B cell (primary cell): ENCODE data around the gene ABCG2. TPM values are rescaled to one million over a fixed set of nuclear protein-coding genes. Genes with fewer than 3 reads are reported as not detected.

Experiments
- ATAC-seq: fragments of 200-7000 bp; cut with Tn5 transposase; one replicate; pipeline ENCODE4 v1.10.0; 2021; ENCODE audit warnings: low read depth, mild to moderate bottlenecking, moderate number of reproducible peaks, moderate library complexity
- CTCF ChIA-PET: fragments of 350-600 bp; sonication (Branson Sonifier 250); formaldehyde crosslinking; loops from one replicate; lab custom pipeline; 2021; ENCODE audit warnings: antibody characterized with exemption, inconsistent platforms; lab: Charles Lee
- POLR2A ChIA-PET: fragments of 350-600 bp; sonication (Branson Sonifier 250); formaldehyde crosslinking; loops from one replicate; lab custom pipeline; 2021; ENCODE audit warnings: antibody characterized with exemption; lab: Charles Lee
- DNase-seq: peaks from one replicate; pipeline ENCODE4 v3.0.0; 2013
- H2AFZ ChIP-seq: 2 replicates; pipeline ENCODE4 v1.6.1; 2012; ENCODE audit warnings: mild to moderate bottlenecking, low read depth, low read length; ENCODE audit not compliant: insufficient read depth, poor library complexity, severe bottlenecking
- H3K27ac ChIP-seq, 2 donors: 1 replicate in 1 of 2; 2 replicates in 1 of 2; pipeline ENCODE4 v1.5.1; 2012 to 2013; ENCODE audit warnings: low read length in 2 of 2, mild to moderate bottlenecking in 2 of 2, moderate library complexity in 1 of 2
- H3K27me3 ChIP-seq, 4 experiments: fragments of 200-600 bp in 1 of 4; sonication (generic) in 1 of 4; replicated peaks in 1 of 4; 1 replicate in 2 of 4; 2 replicates in 2 of 4; pipeline versions ENCODE4 v1.6.1 to v1.7.0; 2013 to 2016; ENCODE audit warnings: low read length in 3 of 4, mild to moderate bottlenecking in 2 of 4, mixed read lengths in 1 of 4, moderate library complexity in 1 of 4; ENCODE audit not compliant: insufficient read depth in 4 of 4, control insufficient read depth in 3 of 4; ENCODE audit errors: control extremely low read depth in 1 of 4
- H3K36me3 ChIP-seq, 2 experiments: replicated peaks in 1 of 2; 1 replicate in 1 of 2; 2 replicates in 1 of 2; pipeline versions ENCODE4 v1.6.1 to v1.7.1; 2013; ENCODE audit warnings: low read length in 1 of 2; ENCODE audit not compliant: insufficient read depth in 2 of 2, control insufficient read depth in 1 of 2; ENCODE audit errors: control extremely low read depth in 1 of 2, extremely low read depth in 1 of 2
- H3K4me1 ChIP-seq, 2 donors: fragments of 200-600 bp in 1 of 2; sonication (generic) in 1 of 2; 1 replicate in 1 of 2; 2 replicates in 1 of 2; pipeline versions ENCODE4 v1.5.1 to v1.6.1; 2013 to 2017; ENCODE audit warnings: low read length in 2 of 2; ENCODE audit not compliant: control insufficient read depth in 2 of 2, insufficient read depth in 2 of 2
- H3K4me2 ChIP-seq: replicated peaks from 2 replicates; pipeline ENCODE3; 2012; ENCODE audit warnings: mild to moderate bottlenecking, low read depth, low read length; ENCODE audit not compliant: poor library complexity, severe bottlenecking
- H3K4me3 ChIP-seq, 5 experiments: fragments of 200-600 bp in 1 of 5; sonication (generic) in 1 of 5; 1 replicate in 3 of 5; 2 replicates in 2 of 5; pipeline versions ENCODE4 v1.5.1 to v1.7.0; 2011 to 2016; ENCODE audit warnings: low read length in 4 of 5, mild to moderate bottlenecking in 4 of 5, low read depth in 2 of 5, control low read depth in 1 of 5, moderate library complexity in 1 of 5; ENCODE audit not compliant: insufficient read depth in 1 of 5; ENCODE audit errors: control extremely low read depth in 1 of 5, extremely low read depth in 1 of 5
- H3K79me2 ChIP-seq: fragments of 200-600 bp; sonication (generic); one replicate; pipeline ENCODE4 v1.6.0; 2016; ENCODE audit warnings: low read length; ENCODE audit not compliant: control insufficient read depth, insufficient read depth
- H3K9ac ChIP-seq: fragments of 200-600 bp; sonication (generic); 2 replicates; pipeline ENCODE4 v1.6.1; 2017; ENCODE audit warnings: mild to moderate bottlenecking, low read length, moderate library complexity
- H3K9me3 ChIP-seq, 3 donors: one replicate each; pipeline versions ENCODE4 v1.6.1 to v1.7.1; 2013; ENCODE audit warnings: low read length in 2 of 3; ENCODE audit not compliant: control insufficient read depth in 2 of 3, insufficient read depth in 1 of 3; ENCODE audit errors: control extremely low read depth in 1 of 3
- H4K20me1 ChIP-seq: 2 replicates; pipeline ENCODE4 v1.6.0; 2012; ENCODE audit warnings: mild to moderate bottlenecking, low read length; ENCODE audit not compliant: insufficient read depth, control insufficient read depth, poor library complexity, severe bottlenecking
- H3K27ac Mint-ChIP-seq: one replicate; pipeline ENCODE4 v1.8.0; 2021; ENCODE audit warnings: mixed read lengths
- H3K27me3 Mint-ChIP-seq: one replicate; pipeline ENCODE4 v1.8.0; 2021; ENCODE audit warnings: mixed read lengths
- H3K4me1 Mint-ChIP-seq: one replicate; pipeline ENCODE4 v1.8.0; 2021; ENCODE audit warnings: mixed read lengths
- H3K4me3 Mint-ChIP-seq: one replicate; pipeline ENCODE4 v1.8.0; 2021; ENCODE audit warnings: mixed read lengths
- H3K9me3 Mint-ChIP-seq: one replicate; pipeline ENCODE4 v1.8.0; 2022; ENCODE audit warnings: mixed read lengths; ENCODE audit not compliant: insufficient read depth
- EZH2 ChIP-seq: IDR thresholded peaks from 2 replicates; pipeline ENCODE4 v1.6.1; 2012; ENCODE audit warnings: borderline replicate concordance, low read depth, mild to moderate bottlenecking, moderate library complexity, low read length; ENCODE audit not compliant: insufficient read depth, poor library complexity, severe bottlenecking
- WGBS: methylation state at CpG from one replicate; pipeline ENCODE4 v1.1.5; 2013; ENCODE audit warnings: missing lambda C conversion rate; ENCODE audit not compliant: insufficient coverage; 5-methylcytosine and 5-hydroxymethylcytosine counted together
- intact Hi-C: fragments of 100-400 bp; cut with micrococcal nuclease; formaldehyde crosslinking; loops from one replicate; pipeline ENCODE4 v1.10.0; 2022
- polyA plus RNA-seq: library from polyadenylated mRNA; depleted of rRNA; stranded (reverse); fragments of >200 nt; gene quantifications from 2 replicates; pipeline ENCODE4 v1.2.3, GENCODE V29; 2012
- total RNA-seq, 2 donors: library from RNA; stranded (reverse); fragments of 120-200 nt in 1 of 2; gene quantifications; 1 replicate in 1 of 2; 2 replicates in 1 of 2; pipeline versions ENCODE4 v1.2.3 to v1.2.4, GENCODE V29; 2013 to 2022
- TF ChIP-seq, protein P1 (sequence below): fragments of 200-600 bp; IDR thresholded peaks from one replicate; pipeline ENCODE4 v1.8.0; 2022; ENCODE audit warnings: antibody characterized with exemption, mild to moderate bottlenecking

The ABCG2 gene
- total and polyA plus RNA-seq, 2 donors (not counting 1 experiment from before 2014, with no cell fraction given) = 0.01 TPM; not detected in 1

DNA sequence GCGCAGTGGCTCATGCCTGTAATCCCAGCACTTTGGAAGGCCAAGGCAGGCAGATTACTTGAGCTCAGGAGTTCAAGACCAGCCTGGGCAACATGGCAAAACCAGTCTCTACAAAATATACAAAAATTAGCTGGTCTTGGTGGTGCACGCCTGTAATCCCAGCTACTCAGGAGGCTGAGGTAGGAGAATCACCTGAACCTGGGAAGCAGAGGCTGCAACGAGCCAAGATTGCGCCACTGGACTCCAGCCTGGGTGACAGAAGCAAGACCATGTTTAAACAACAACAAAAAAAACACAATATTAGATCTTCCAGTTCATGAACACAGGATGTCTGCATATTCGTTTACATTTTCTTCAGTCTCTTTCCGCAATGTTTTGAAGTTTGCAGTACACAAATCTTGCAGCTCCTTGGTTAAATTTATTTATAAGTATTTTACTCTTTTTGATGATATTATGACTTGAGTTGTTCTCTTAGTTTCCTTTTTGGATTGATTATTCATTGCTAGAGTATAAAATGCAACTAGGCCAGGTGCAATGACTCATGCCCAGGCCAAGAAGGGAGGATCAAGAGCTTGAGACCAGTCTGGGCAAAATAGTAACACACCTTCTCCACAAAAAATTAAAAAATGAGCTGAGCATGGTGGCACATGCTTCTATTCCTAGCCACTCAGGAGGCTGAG lies 30.4 kb upstream of the ABCG2 start:
- Histone ChIP-seq H3K36me3 (no peaks in the 10 kb centered on the region), H3K9ac (no peak overlapping the region), H3K79me2 (no peaks in the 10 kb centered on the region), H3K4me1 (no peaks in the 10 kb centered on the region), H3K27ac (no peak overlapping the region), H2AFZ (no peak overlapping the region), H4K20me1 (no peaks in the 10 kb centered on the region), H3K4me3 (no peak overlapping the region), H3K27me3 (no peaks in the 10 kb centered on the region), H3K4me2 (no peak overlapping the region), H3K9me3 (peaks cover 0 to 1% (median 0%) of the 10 kb centered on the region in 3 donors)
- CTCF ChIA-PET = no interaction called here
- POLR2A ChIA-PET = no interaction called here
- ATAC-seq (no peak), DNase-seq (no peak)
- Mint-ChIP-seq H3K9me3 (no peaks in the 10 kb centered on the region), H3K4me1 (no peaks in the 10 kb centered on the region), H3K4me3 (no peak overlapping the region), H3K27ac (no peak overlapping the region), H3K27me3 (no peaks in the 10 kb centered on the region)
- TF ChIP-seq EZH2 = no peak
- TF ChIP-seq, protein P1, sequence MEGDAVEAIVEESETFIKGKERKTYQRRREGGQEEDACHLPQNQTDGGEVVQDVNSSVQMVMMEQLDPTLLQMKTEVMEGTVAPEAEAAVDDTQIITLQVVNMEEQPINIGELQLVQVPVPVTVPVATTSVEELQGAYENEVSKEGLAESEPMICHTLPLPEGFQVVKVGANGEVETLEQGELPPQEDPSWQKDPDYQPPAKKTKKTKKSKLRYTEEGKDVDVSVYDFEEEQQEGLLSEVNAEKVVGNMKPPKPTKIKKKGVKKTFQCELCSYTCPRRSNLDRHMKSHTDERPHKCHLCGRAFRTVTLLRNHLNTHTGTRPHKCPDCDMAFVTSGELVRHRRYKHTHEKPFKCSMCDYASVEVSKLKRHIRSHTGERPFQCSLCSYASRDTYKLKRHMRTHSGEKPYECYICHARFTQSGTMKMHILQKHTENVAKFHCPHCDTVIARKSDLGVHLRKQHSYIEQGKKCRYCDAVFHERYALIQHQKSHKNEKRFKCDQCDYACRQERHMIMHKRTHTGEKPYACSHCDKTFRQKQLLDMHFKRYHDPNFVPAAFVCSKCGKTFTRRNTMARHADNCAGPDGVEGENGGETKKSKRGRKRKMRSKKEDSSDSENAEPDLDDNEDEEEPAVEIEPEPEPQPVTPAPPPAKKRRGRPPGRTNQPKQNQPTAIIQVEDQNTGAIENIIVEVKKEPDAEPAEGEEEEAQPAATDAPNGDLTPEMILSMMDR = no peak
- intact Hi-C loops = no loop called here
- 86% methylated on average over 3 of the region's 6 CpGs for WGBS

DNA sequence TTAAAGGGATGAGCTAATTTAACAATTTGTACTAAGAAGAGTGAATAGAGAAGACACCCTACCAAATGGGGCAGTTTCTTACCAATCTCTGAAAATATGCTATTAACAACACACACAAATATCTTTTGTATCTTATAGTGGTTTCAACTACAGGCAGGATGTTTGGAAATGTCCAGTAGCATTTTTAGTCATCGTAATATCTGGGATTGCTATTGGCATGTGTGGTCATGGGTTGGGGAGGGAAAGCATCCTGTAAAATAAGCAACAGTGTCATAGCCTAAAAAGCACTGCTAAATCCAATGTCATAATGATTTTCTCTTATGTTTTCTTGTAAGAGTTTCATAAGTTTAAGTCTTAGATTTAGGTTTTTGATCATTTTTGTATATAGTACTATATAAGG lies 29.3 kb upstream of the ABCG2 start:
- intact Hi-C loops = no loop called here

More for the DNA sequence above, 29.3 kb upstream of the ABCG2 start:
- H2AFZ ChIP-seq = no peak overlapping the region
- WGBS = no CpG with 5 or more reads among the region's 1 CpG
- H3K27ac ChIP-seq = no peak overlapping the region
- TF ChIP-seq, protein P1 = no peak
- no peak for TF ChIP-seq EZH2
- no peaks in the 10 kb centered on the region for H3K4me1 ChIP-seq
- H3K79me2 ChIP-seq = no peaks in the 10 kb centered on the region
- Mint-ChIP-seq H3K4me1 (no peaks in the 10 kb centered on the region), H3K27ac (no peak overlapping the region), H3K9me3 (no peaks in the 10 kb centered on the region), H3K4me3 (no peak overlapping the region), H3K27me3 (no peaks in the 10 kb centered on the region)
- peaks cover 0 to 1% (median 0%) of the 10 kb centered on the region in 3 donors for H3K9me3 ChIP-seq
- no peak for DNase-seq
- no peaks in the 10 kb centered on the region for H4K20me1 ChIP-seq
- no peaks in the 10 kb centered on the region for H3K27me3 ChIP-seq
- POLR2A ChIA-PET = no interaction called here
- ATAC-seq = no peak
- no peak overlapping the region for H3K4me2 ChIP-seq
- H3K9ac ChIP-seq = no peak overlapping the region
- CTCF ChIA-PET = no interaction called here
- H3K36me3 ChIP-seq = no peaks in the 10 kb centered on the region
- no peak overlapping the region for H3K4me3 ChIP-seq
